Neural cell (in vitro differentiated cells): ENCODE results near the gene NKD1. TPM values are rescaled to one million over a fixed set of nuclear protein-coding genes. Genes with fewer than 3 reads are reported as not detected.

Source experiments
- H2AFZ ChIP-seq: fragments of 200-600, 300-800 bp; sonication (generic), shearing (Covaris generic); 2 replicates; pipeline ENCODE4 v1.6.0; 2014; ENCODE audit warnings: low read depth, mild to moderate bottlenecking, antibody characterized with exemption, low read length, moderate library complexity
- H3F3A ChIP-seq: fragments of 200-600 bp; shearing (Covaris generic); 2 replicates; pipeline ENCODE4 v1.6.1; 2016; ENCODE audit warnings: mild to moderate bottlenecking, moderate library complexity, mixed read lengths, antibody characterized with exemption, low read length; ENCODE audit not compliant: insufficient read depth, poor library complexity, severe bottlenecking
- H3K27ac ChIP-seq: fragments of 200-600, 300-800 bp; sonication (generic), shearing (Covaris generic); 2 replicates; pipeline ENCODE4 v1.5.1; 2014; ENCODE audit warnings: mild to moderate bottlenecking, low read length, moderate library complexity
- H3K27me3 ChIP-seq: fragments of 300-800, 200-600 bp; sonication (generic), shearing (Covaris generic); 2 replicates; pipeline ENCODE4 v1.6.0; 2014; ENCODE audit warnings: mild to moderate bottlenecking, low read depth, low read length, moderate library complexity; ENCODE audit not compliant: insufficient read depth
- H3K36me3 ChIP-seq: fragments of 300-800, 200-600 bp; sonication (generic), shearing (Covaris generic); 2 replicates; pipeline ENCODE4 v1.5.1; 2014; ENCODE audit warnings: mild to moderate bottlenecking, antibody characterized with exemption, low read length, moderate library complexity; ENCODE audit not compliant: insufficient read depth
- H3K4me2 ChIP-seq: fragments of 300-800, 200-600 bp; sonication (generic), shearing (Covaris generic); 2 replicates; pipeline ENCODE4 v1.6.0; 2014; ENCODE audit warnings: mild to moderate bottlenecking, low read length
- H3K4me3 ChIP-seq: fragments of 300-800, 200-600 bp; sonication (generic), shearing (Covaris generic); 2 replicates; pipeline ENCODE4 v1.5.1; 2014; ENCODE audit warnings: mild to moderate bottlenecking, low read length, moderate library complexity
- H3K79me2 ChIP-seq: fragments of 200-600 bp; shearing (Covaris generic); replicated peaks from 2 replicates; pipeline ENCODE4 v1.6.0; 2014; ENCODE audit warnings: mild to moderate bottlenecking, low read length, moderate library complexity; ENCODE audit not compliant: insufficient read depth
- H3K9ac ChIP-seq: fragments of 300-800, 200-600 bp; sonication (generic), shearing (Covaris generic); 2 replicates; pipeline ENCODE4 v1.6.1; 2016; ENCODE audit warnings: mild to moderate bottlenecking, low read length, mixed read lengths
- H3K9me2 ChIP-seq: fragments of 200-600 bp; shearing (Covaris generic); 2 replicates; pipeline ENCODE4 v1.6.1; 2016; ENCODE audit warnings: mild to moderate bottlenecking, low read length, mixed read lengths; ENCODE audit not compliant: insufficient read depth
- H3K9me3 ChIP-seq: fragments of 200-600, 300-800 bp; sonication (generic), shearing (Covaris generic); 2 replicates; pipeline ENCODE4 v1.6.1; 2016; ENCODE audit warnings: mild to moderate bottlenecking, mixed run types, low read length, moderate library complexity, mixed read lengths
- H4K20me1 ChIP-seq: fragments of 200-600 bp; shearing (Covaris generic); 2 replicates; pipeline ENCODE4 v1.6.1; 2016; ENCODE audit warnings: mild to moderate bottlenecking, mixed run types; ENCODE audit not compliant: insufficient read depth
- CTCF ChIP-seq: fragments of 450-650 bp; IDR thresholded peaks from 2 replicates; pipeline ENCODE4 v1.5.1; 2014; ENCODE audit warnings: antibody characterized with exemption, mild to moderate bottlenecking, moderate library complexity; ENCODE audit not compliant: poor library complexity, severe bottlenecking
- EP300 ChIP-seq: fragments of 450-650 bp; conservative IDR thresholded peaks from 2 replicates; pipeline ENCODE4 v1.6.1; 2014; ENCODE audit warnings: antibody characterized with exemption, mild to moderate bottlenecking, moderate library complexity; ENCODE audit not compliant: poor library complexity, severe bottlenecking
- EZH2 ChIP-seq: fragments of 200-600, 300-800 bp; shearing (Covaris generic), sonication (generic); IDR thresholded peaks from 2 replicates; pipeline ENCODE4 v1.6.1; 2014; ENCODE audit warnings: antibody characterized with exemption, low read length, borderline replicate concordance, mild to moderate bottlenecking; ENCODE audit not compliant: insufficient read depth, poor library complexity, severe bottlenecking
- MXI1 ChIP-seq: fragments of 450-650 bp; conservative IDR thresholded peaks from 2 replicates; pipeline ENCODE4 v1.6.1; 2014; ENCODE audit warnings: antibody characterized with exemption, mild to moderate bottlenecking; ENCODE audit not compliant: poor library complexity, severe bottlenecking
- POLR2AphosphoS5 ChIP-seq: IDR thresholded peaks from 2 replicates; pipeline ENCODE4 v1.6.1; 2012
- RAD21 ChIP-seq: fragments of 450-650 bp; conservative IDR thresholded peaks from 2 replicates; pipeline ENCODE4 v1.6.1; 2014; ENCODE audit warnings: antibody characterized with exemption, mild to moderate bottlenecking, moderate library complexity
- SMC3 ChIP-seq: fragments of 450-650 bp; conservative IDR thresholded peaks from 2 replicates; pipeline ENCODE4 v1.6.1; 2014; ENCODE audit warnings: antibody characterized with exemption, mild to moderate bottlenecking, moderate library complexity; ENCODE audit not compliant: poor library complexity
- TAF1 ChIP-seq: IDR thresholded peaks from 2 replicates; pipeline ENCODE4 v1.6.1; 2012; ENCODE audit warnings: low read depth
- polyA plus RNA-seq: library from polyadenylated mRNA; depleted of rRNA; stranded (reverse); fragments of >200 nt; gene quantifications from 2 replicates; pipeline ENCODE4 v1.2.3, GENCODE V29; 2014
- TF ChIP-seq, protein P1 (sequence below): IDR thresholded peaks from 2 replicates; pipeline ENCODE4 v1.6.1; 2012; ENCODE audit warnings: borderline replicate concordance

NKD1 gene
- polyA plus RNA-seq, 1 donor from 2014 or later, result 1.1 TPM

- Histone ChIP-seq H3K36me3 (no peaks in the 10 kb centered on the region), H3K9me3 (no peaks in the 10 kb centered on the region), H4K20me1 (no peaks in the 10 kb centered on the region), H3K9ac (no peak overlapping the region), H3K27ac (no peak overlapping the region), H3F3A (no peaks in the 10 kb centered on the region), H3K4me2 (no peak overlapping the region), H3K9me2 (no peaks in the 10 kb centered on the region), H3K27me3 (no peaks in the 10 kb centered on the region), H3K4me3 (no peak overlapping the region), H2AFZ (no peak overlapping the region), H3K79me2 (no peaks in the 10 kb centered on the region)
- TF ChIP-seq TAF1, result no peak
- TF ChIP-seq RAD21, result no peak
- TF ChIP-seq MXI1, result no peak
- TF ChIP-seq EZH2, result no peak
- TF ChIP-seq, protein P1, sequence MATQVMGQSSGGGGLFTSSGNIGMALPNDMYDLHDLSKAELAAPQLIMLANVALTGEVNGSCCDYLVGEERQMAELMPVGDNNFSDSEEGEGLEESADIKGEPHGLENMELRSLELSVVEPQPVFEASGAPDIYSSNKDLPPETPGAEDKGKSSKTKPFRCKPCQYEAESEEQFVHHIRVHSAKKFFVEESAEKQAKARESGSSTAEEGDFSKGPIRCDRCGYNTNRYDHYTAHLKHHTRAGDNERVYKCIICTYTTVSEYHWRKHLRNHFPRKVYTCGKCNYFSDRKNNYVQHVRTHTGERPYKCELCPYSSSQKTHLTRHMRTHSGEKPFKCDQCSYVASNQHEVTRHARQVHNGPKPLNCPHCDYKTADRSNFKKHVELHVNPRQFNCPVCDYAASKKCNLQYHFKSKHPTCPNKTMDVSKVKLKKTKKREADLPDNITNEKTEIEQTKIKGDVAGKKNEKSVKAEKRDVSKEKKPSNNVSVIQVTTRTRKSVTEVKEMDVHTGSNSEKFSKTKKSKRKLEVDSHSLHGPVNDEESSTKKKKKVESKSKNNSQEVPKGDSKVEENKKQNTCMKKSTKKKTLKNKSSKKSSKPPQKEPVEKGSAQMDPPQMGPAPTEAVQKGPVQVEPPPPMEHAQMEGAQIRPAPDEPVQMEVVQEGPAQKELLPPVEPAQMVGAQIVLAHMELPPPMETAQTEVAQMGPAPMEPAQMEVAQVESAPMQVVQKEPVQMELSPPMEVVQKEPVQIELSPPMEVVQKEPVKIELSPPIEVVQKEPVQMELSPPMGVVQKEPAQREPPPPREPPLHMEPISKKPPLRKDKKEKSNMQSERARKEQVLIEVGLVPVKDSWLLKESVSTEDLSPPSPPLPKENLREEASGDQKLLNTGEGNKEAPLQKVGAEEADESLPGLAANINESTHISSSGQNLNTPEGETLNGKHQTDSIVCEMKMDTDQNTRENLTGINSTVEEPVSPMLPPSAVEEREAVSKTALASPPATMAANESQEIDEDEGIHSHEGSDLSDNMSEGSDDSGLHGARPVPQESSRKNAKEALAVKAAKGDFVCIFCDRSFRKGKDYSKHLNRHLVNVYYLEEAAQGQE, result no peak
- TF ChIP-seq SMC3, result no peak
Observed at GRCh38 chr16:50585331-50585776, 37.2 kb downstream of the NKD1 start.

DNA sequence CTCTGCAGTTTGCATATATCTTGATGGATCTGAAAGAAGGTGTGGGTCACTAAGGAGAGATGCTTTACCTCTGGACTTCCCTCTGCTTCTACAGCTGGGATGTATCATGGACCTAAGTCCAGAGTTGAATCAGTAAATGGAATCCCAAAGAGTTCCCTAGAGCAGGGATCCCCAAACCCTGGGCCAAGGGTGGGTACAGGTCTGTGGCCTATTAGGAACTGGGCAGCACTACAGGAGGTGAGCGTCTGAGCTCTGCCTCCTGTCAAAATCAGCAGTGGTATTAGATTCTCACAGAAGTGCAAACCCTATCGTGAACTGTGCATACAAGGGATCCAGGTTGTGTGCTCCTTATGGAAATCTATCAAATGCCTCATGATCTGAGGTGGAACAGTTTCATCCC, 39.3 kb downstream of the NKD1 start:
- no peak overlapping the region for H3K4me2 ChIP-seq
- H2AFZ ChIP-seq, result no peak overlapping the region
- no peak overlapping the region for H3K27ac ChIP-seq
- TF ChIP-seq EZH2 (no peak), SMC3 (no peak), CTCF (no peak), RAD21 (no peak), EP300 (no peak), TAF1 (no peak), POLR2AphosphoS5 (no peak), MXI1 (no peak)
- TF ChIP-seq, protein P1, result no peak
- no peaks in the 10 kb centered on the region for H3F3A ChIP-seq
- H3K9ac ChIP-seq, result no peak overlapping the region
- H3K36me3 ChIP-seq, result no peaks in the 10 kb centered on the region
- no peak overlapping the region for H3K4me3 ChIP-seq
- no peaks in the 10 kb centered on the region for H4K20me1 ChIP-seq
- H3K27me3 ChIP-seq, result no peaks in the 10 kb centered on the region
- H3K9me2 ChIP-seq, result no peaks in the 10 kb centered on the region
- no peaks in the 10 kb centered on the region for H3K9me3 ChIP-seq
- H3K79me2 ChIP-seq, result no peaks in the 10 kb centered on the region
